Measurements from ENCODE around the gene TRABD2B. TPM values are rescaled to one million over a fixed set of nuclear protein-coding genes. Genes with fewer than 3 reads are reported as not detected.

Gene TRABD2B
- total RNA-seq, 1 donor from 2014 or later, result 0.89 TPM

GRCh38 chr1:47765236-47765635 lies 231.9 kb downstream of the TRABD2B start:
- H3K36me3 ChIP-seq (ENCODE audit: insufficient read depth, low read length), result no peaks in the 10 kb centered on the region
- no peaks in the 10 kb centered on the region for H3K4me1 ChIP-seq (ENCODE audit: insufficient read depth, low read length)
- FAIRE-seq, result no peak
- no peak for DNase-seq (ENCODE audit: low read depth)
- Mint-ChIP-seq H3K4me1 (ENCODE audit: low read depth, unreplicated experiment) (peaks cover 3% of the 10 kb centered on the region), H3K9me3 (ENCODE audit: unreplicated experiment) (peaks cover 2% of the 10 kb centered on the region), H3K27me3 (ENCODE audit: low read depth, unreplicated experiment) (peaks cover 45% of the 10 kb centered on the region), H3K4me3 (ENCODE audit: unreplicated experiment) (no peak overlapping the region), H3K36me3 (ENCODE audit: low read depth, unreplicated experiment) (peaks cover 3% of the 10 kb centered on the region), H3K27ac (ENCODE audit: unreplicated experiment) (no peak overlapping the region)
- H3K9me3 ChIP-seq (ENCODE audit: insufficient read depth, low read depth, low read length), result no peaks in the 10 kb centered on the region
- H3K79me2 ChIP-seq (ENCODE audit: insufficient read depth, low read length), result no peaks in the 10 kb centered on the region
- no peak for TF ChIP-seq CTCF (IDR thresholded peaks at IDR 0.05; ENCODE audit: insufficient read depth, low read depth, low read length)
- no peak for TF ChIP-seq EZH2 (IDR thresholded peaks at IDR 0.05; ENCODE audit: insufficient read depth, low read length)
- H3K9ac ChIP-seq (ENCODE audit: low read length), result no peak overlapping the region
- no peak overlapping the region for H3K27ac ChIP-seq (ENCODE audit: low read depth, low read length)
- peaks cover 7% of the 10 kb centered on the region for H3K27me3 ChIP-seq (ENCODE audit: insufficient read depth, low read length)
- H2AFZ ChIP-seq (ENCODE audit: low read depth, low read length), result no peak overlapping the region
- H3K4me3 ChIP-seq (ENCODE audit: insufficient read depth, low read depth, low read length), result no peak overlapping the region
- H3K4me2 ChIP-seq (ENCODE audit: low read length), result no peak overlapping the region
- no peaks in the 10 kb centered on the region for H4K20me1 ChIP-seq (ENCODE audit: insufficient read depth, low read length)

GRCh38 chr1:47764461-47765046 lies 232.6 kb downstream of the TRABD2B start:
- Histone ChIP-seq H3K27me3 (ENCODE audit: insufficient read depth, low read length) (peaks cover 7% of the 10 kb centered on the region), H3K27ac (ENCODE audit: low read depth, low read length) (no peak overlapping the region), H3K36me3 (ENCODE audit: insufficient read depth, low read length) (no peaks in the 10 kb centered on the region), H3K9me3 (ENCODE audit: insufficient read depth, low read depth, low read length) (no peaks in the 10 kb centered on the region), H3K79me2 (ENCODE audit: insufficient read depth, low read length) (no peaks in the 10 kb centered on the region), H3K4me3 (ENCODE audit: insufficient read depth, low read depth, low read length) (no peak overlapping the region), H4K20me1 (ENCODE audit: insufficient read depth, low read length) (no peaks in the 10 kb centered on the region), H2AFZ (ENCODE audit: low read depth, low read length) (no peak overlapping the region), H3K4me2 (ENCODE audit: low read length) (no peak overlapping the region), H3K9ac (ENCODE audit: low read length) (no peak overlapping the region), H3K4me1 (ENCODE audit: insufficient read depth, low read length) (no peaks in the 10 kb centered on the region)
- Mint-ChIP-seq H3K27ac (ENCODE audit: unreplicated experiment) (no peak overlapping the region), H3K9me3 (ENCODE audit: unreplicated experiment) (peaks cover 2% of the 10 kb centered on the region), H3K4me1 (ENCODE audit: low read depth, unreplicated experiment) (peaks cover 7% of the 10 kb centered on the region), H3K36me3 (ENCODE audit: low read depth, unreplicated experiment) (peaks cover 3% of the 10 kb centered on the region), H3K4me3 (ENCODE audit: unreplicated experiment) (no peak overlapping the region), H3K27me3 (ENCODE audit: low read depth, unreplicated experiment) (peaks cover 49% of the 10 kb centered on the region)
- FAIRE-seq, result no peak
- no peak for DNase-seq (ENCODE audit: low read depth)
- TF ChIP-seq EZH2 (IDR thresholded peaks at IDR 0.05; ENCODE audit: insufficient read depth, low read length) (no peak), CTCF (IDR thresholded peaks at IDR 0.05; ENCODE audit: insufficient read depth, low read depth, low read length) (no peak)

GRCh38 chr1:47763591-47764171 lies 233.5 kb downstream of the TRABD2B start:
- Mint-ChIP-seq H3K27me3 (ENCODE audit: low read depth, unreplicated experiment) (peaks cover 54% of the 10 kb centered on the region), H3K9me3 (ENCODE audit: unreplicated experiment) (peaks cover 2% of the 10 kb centered on the region), H3K4me1 (ENCODE audit: low read depth, unreplicated experiment) (peaks cover 11% of the 10 kb centered on the region), H3K4me3 (ENCODE audit: unreplicated experiment) (no peak overlapping the region), H3K27ac (ENCODE audit: unreplicated experiment) (no peak overlapping the region), H3K36me3 (ENCODE audit: low read depth, unreplicated experiment) (peaks cover 3% of the 10 kb centered on the region)
- TF ChIP-seq EZH2 (IDR thresholded peaks at IDR 0.05; ENCODE audit: insufficient read depth, low read length), result no peak
- TF ChIP-seq CTCF (IDR thresholded peaks at IDR 0.05; ENCODE audit: insufficient read depth, low read depth, low read length), result no peak
- no peaks in the 10 kb centered on the region for H4K20me1 ChIP-seq (ENCODE audit: insufficient read depth, low read length)
- no peak for FAIRE-seq
- H3K4me2 ChIP-seq (ENCODE audit: low read length), result no peak overlapping the region
- DNase-seq (ENCODE audit: low read depth), result no peak
- H3K36me3 ChIP-seq (ENCODE audit: insufficient read depth, low read length), result no peaks in the 10 kb centered on the region
- no peak overlapping the region for H3K27ac ChIP-seq (ENCODE audit: low read depth, low read length)
- H3K4me1 ChIP-seq (ENCODE audit: insufficient read depth, low read length), result no peaks in the 10 kb centered on the region
- H3K27me3 ChIP-seq (ENCODE audit: insufficient read depth, low read length), result peaks cover 7% of the 10 kb centered on the region
- H2AFZ ChIP-seq (ENCODE audit: low read depth, low read length), result no peak overlapping the region
- H3K9ac ChIP-seq (ENCODE audit: low read length), result no peak overlapping the region
- no peak overlapping the region for H3K4me3 ChIP-seq (ENCODE audit: insufficient read depth, low read depth, low read length)
- no peaks in the 10 kb centered on the region for H3K9me3 ChIP-seq (ENCODE audit: insufficient read depth, low read depth, low read length)
- no peaks in the 10 kb centered on the region for H3K79me2 ChIP-seq (ENCODE audit: insufficient read depth, low read length)
